ENCODE results near the gene FAM131B. TPM values are rescaled to one million over a fixed set of nuclear protein-coding genes. Genes with fewer than 3 reads are reported as not detected.

The FAM131B gene
- total and polyA plus RNA-seq, 2 of the 8 experiments (the other 6 are each of a cell fraction or from before 2014, with no cell fraction given), result 23.1 to 38.2 TPM

- H3K4me2 ChIP-seq (ENCODE audit: insufficient read depth in 1 of 2, low read depth in 2 of 2, low read length in 2 of 2), result peak overlapping the region in 1 of 2 experiments; percentile 5; a peak in 1 of 4 replicates
- H3K4ac ChIP-seq (replicated peaks; ENCODE audit: insufficient read length, low read depth, low read length), result no peak overlapping the region
- H2BK15ac ChIP-seq (ENCODE audit: low read length), result no peak overlapping the region
- no peak overlapping the region for H2BK20ac ChIP-seq (ENCODE audit: low read length)
- no peak overlapping the region for H4K8ac ChIP-seq (ENCODE audit: extremely low read depth, insufficient read depth, low read length)
- H2BK5ac ChIP-seq (ENCODE audit: low read depth, low read length), result no peak overlapping the region
- TF ChIP-seq EGR1 (IDR thresholded peaks at IDR 0.05; ENCODE audit: borderline replicate concordance, low read depth, low read length) (no peak), HDAC2 (IDR thresholded peaks at IDR 0.05; ENCODE audit: borderline replicate concordance in 1 of 2, low read depth in 2 of 2, low read length in 2 of 2) (no peak), HDAC6 (IDR thresholded peaks at IDR 0.05; ENCODE audit: low read depth, low read length) (no peak), POU5F1 (IDR thresholded peaks at IDR 0.05; ENCODE audit: low read depth, low read length) (no peak), CTCF (IDR thresholded peaks at IDR 0.05; ENCODE audit: control extremely low read depth in 1 of 3, insufficient read depth in 1 of 3, low read depth in 1 of 3, low read length in 3 of 3) (no peak), GTF2F1 (IDR thresholded peaks at IDR 0.05; ENCODE audit: borderline replicate concordance, low read depth, low read length) (no peak), RXRA (IDR thresholded peaks at IDR 0.05; ENCODE audit: insufficient read depth, low read depth, low read length) (no peak)
- no peak overlapping the region for H3K18ac ChIP-seq (ENCODE audit: extremely low read depth, low read length)
- no peak overlapping the region for H3K4me3 ChIP-seq (ENCODE audit: extremely low read depth in 1 of 4, insufficient read depth in 2 of 4, low read depth in 3 of 4, low read length in 4 of 4)
- H2AFZ ChIP-seq (ENCODE audit: low read length), result no peak overlapping the region
- no peak for FAIRE-seq
- DNase-seq (ENCODE audit: low read depth in 1 of 2, low spot score in 2 of 2), result no peak
- H2BK120ac ChIP-seq (replicated peaks; ENCODE audit: low read depth, low read length), result no peak overlapping the region
- H3K23ac ChIP-seq (ENCODE audit: insufficient read length), result no peak overlapping the region
- H2AK5ac ChIP-seq (ENCODE audit: low read depth, low read length), result no peak overlapping the region
- no peak overlapping the region for H3K9ac ChIP-seq (replicated peaks in 1 of 4; ENCODE audit: extremely low read depth in 1 of 4, low read depth in 3 of 4, low read length in 3 of 4)
- peaks cover 8% of the 10 kb centered on the region; the same call in 1 of the 2 replicates for H3K23me2 ChIP-seq (ENCODE audit: low read depth, low read length)
- H3K79me1 ChIP-seq (ENCODE audit: low read depth, low read length), result peaks cover 26% of the 10 kb centered on the region
- 84% methylated on average over 5 of the region's 5 CpGs; no CpG with 5 or more reads in 1 of the 2 experiments for WGBS, 2 experiments (ENCODE audit: extremely low coverage in 1 of 2, insufficient coverage in 1 of 2, insufficient read length in 1 of 2, insufficient replicate concordance in 2 of 2, low coverage in 1 of 2, low lambda C conversion rate in 2 of 2, missing lambda C conversion rate in 1 of 2)
- H3K9me3 ChIP-seq (ENCODE audit: insufficient read depth in 2 of 2, low read depth in 1 of 2, low read length in 1 of 2), result no peaks in the 10 kb centered on the region
- no peaks in the 10 kb centered on the region for H3K27me3 ChIP-seq (replicated peaks in 1 of 4; ENCODE audit: control insufficient read depth in 3 of 4, extremely low read depth in 1 of 4, insufficient read depth in 3 of 4, low read length in 3 of 4)
- H3K36me3 ChIP-seq (ENCODE audit: control insufficient read depth in 2 of 4, insufficient read depth in 4 of 4, low read length in 3 of 4), result peaks cover 14 to 45% (median 20%) of the 10 kb centered on the region in 4 experiments
- peak overlapping the region; percentile 28; the same call in 1 of the 2 replicates for H3K27ac ChIP-seq (ENCODE audit: low read depth, low read length)
- ChIA-PET POLR2A (ENCODE audit: partially characterized antibody) (interaction anchor here (0.9 to 19.0 kb wide), 11 partner anchors 15 to 50 kb away, joined by 3 to 518 read pairs (median 4); partner anchors contain the start of genes EPHA1 and FAM131B), CTCF (ENCODE audit: partially characterized antibody) (interaction anchor here (0.7 to 17.5 kb wide), 18 partner anchors 9 to 121 kb away, joined by 3 to 359 read pairs (median 4); partner anchors contain the start of genes EPHA1 and GSTK1)
- H2BK12ac ChIP-seq (ENCODE audit: low read depth, low read length), result no peak overlapping the region
- peaks cover 5 to 22% (median 6%) of the 10 kb centered on the region in 4 experiments for H3K4me1 ChIP-seq (replicated peaks in 1 of 4; ENCODE audit: control insufficient read depth in 3 of 4, insufficient read depth in 4 of 4, low read length in 3 of 4)
- H3K14ac ChIP-seq (ENCODE audit: insufficient read length), result no peak overlapping the region
- no peak overlapping the region for H4K5ac ChIP-seq (ENCODE audit: insufficient read length, low read depth, low read length)
- H3K56ac ChIP-seq (replicated peaks; ENCODE audit: insufficient read length, low read depth, low read length), result no peak overlapping the region
- H3K79me2 ChIP-seq (ENCODE audit: control insufficient read depth in 1 of 2, insufficient read depth in 2 of 2, low read length in 2 of 2), result peaks cover 3 to 55% of the 10 kb centered on the region in 2 experiments; a peak in 3 of 4 replicates
- peaks cover 29 to 45% of the 10 kb centered on the region in 2 experiments for H4K20me1 ChIP-seq (replicated peaks in 1 of 2; ENCODE audit: control insufficient read depth in 1 of 2, insufficient read depth in 2 of 2, low read length in 2 of 2)
- H4K91ac ChIP-seq (replicated peaks; ENCODE audit: insufficient read length, low read length), result no peak overlapping the region
Observed at GRCh38 chr7:143384148-143384547, 21.6 kb upstream of the FAM131B start.
